Stimulated activated CD4-positive, alpha-beta T cell treated with anti-CD3 and anti-CD28 coated beads, Interleukin-1b, Interleukin-23, amount 100 ng/mL, for 1 hour (primary cell): ENCODE results near the gene INPP5A.

ENCODE experiments used
- DNase-seq, 2 donors: peaks; one replicate each; pipeline ENCODE4 v3.0.0-alpha.2; 2020; ENCODE audit warnings: low read depth in 2 of 2

INPP5A gene

GRCh38 chr10:132715776-132716680 is 178.4 kb downstream of the INPP5A start:
- no peak for DNase-seq

GRCh38 chr10:132716691-132717490 is 179.3 kb downstream of the INPP5A start:
- no peak for DNase-seq

- no peak for DNase-seq
Measured at GRCh38 chr10:132721725-132722124, 184.1 kb downstream of the INPP5A start.

- DNase-seq, result no peak
Measured at GRCh38 chr10:132722394-132723329, 185.1 kb downstream of the INPP5A start.

- DNase-seq, result no peak
Measured at GRCh38 chr10:132723330-132723970, 185.9 kb downstream of the INPP5A start.

GRCh38 chr10:132724446-132724845 is 186.9 kb downstream of the INPP5A start:
- no peak for DNase-seq

- DNase-seq, result no peak
Measured at GRCh38 chr10:132725202-132725601, 187.6 kb downstream of the INPP5A start.

- DNase-seq, result no peak
Measured at GRCh38 chr10:132726194-132726593, 188.6 kb downstream of the INPP5A start.

- DNase-seq, result no peak
Measured at GRCh38 chr10:132726951-132727350, 189.4 kb downstream of the INPP5A start.

- DNase-seq, result no peak
Measured at GRCh38 chr10:132727411-132727810, 189.8 kb downstream of the INPP5A start.

- no peak for DNase-seq
Measured at GRCh38 chr10:132728321-132728720, 190.7 kb downstream of the INPP5A start.

- DNase-seq, result no peak
Measured at GRCh38 chr10:132728741-132729140, 191.2 kb downstream of the INPP5A start.

- no peak for DNase-seq
Measured at GRCh38 chr10:132729810-132730572, 192.4 kb downstream of the INPP5A start.

GRCh38 chr10:132730573-132730953 is 193.0 kb downstream of the INPP5A start:
- no peak for DNase-seq

- no peak for DNase-seq
Measured at GRCh38 chr10:132732518-132732917, 194.9 kb downstream of the INPP5A start.

- no peak for DNase-seq
Measured at GRCh38 chr10:132733926-132734325, 196.3 kb downstream of the INPP5A start.

- no peak for DNase-seq
Measured at GRCh38 chr10:132735341-132735775, 197.8 kb downstream of the INPP5A start.

GRCh38 chr10:132735923-132736391 is 198.4 kb downstream of the INPP5A start:
- no peak for DNase-seq

- no peak for DNase-seq
Measured at GRCh38 chr10:132737390-132738048, 199.9 kb downstream of the INPP5A start.
